Ishikawa (cell line): ENCODE results near the gene IL3RA.

Source experiments
- FOXM1 ChIP-seq: IDR thresholded peaks from 2 replicates; pipeline ENCODE4 v1.6.1; 2012; ENCODE audit warnings: low read depth, borderline replicate concordance
- YY1 ChIP-seq: IDR thresholded peaks from 2 replicates; pipeline ENCODE4 v1.6.1; 2012; ENCODE audit warnings: low read depth

GRCh38 chrX:1424147-1424851 lies 87.7 kb downstream of the IL3RA start:
- TF ChIP-seq YY1 (no peak), FOXM1 (no peak)
